Lung (tissue), 12 donors: ENCODE measurements around the gene C1QTNF5. TPM values are rescaled to one million over a fixed set of nuclear protein-coding genes. Genes with fewer than 3 reads are reported as not detected.

Experiments
- ATAC-seq: fragments of 200-7000 bp; cut with Tn5 transposase; one replicate; pipeline ENCODE4 v1.9.1; 2020; ENCODE audit warnings: moderate number of reproducible peaks; ENCODE audit not compliant: insufficient read depth, low FRiP score
- DNase-seq, 3 donors: peaks; one replicate each; pipeline ENCODE4 v3.0.0-alpha.2; 2013 to 2017
- H3K27ac ChIP-seq, 2 donors: one replicate each; pipeline ENCODE4 v1.5.1; 2013; ENCODE audit warnings: mild to moderate bottlenecking in 2 of 2, moderate library complexity in 2 of 2, control low read depth in 1 of 2, inconsistent platforms in 1 of 2, low read depth in 1 of 2, low read length in 1 of 2
- H3K27me3 ChIP-seq, 3 donors: one replicate each; pipeline ENCODE4 v1.5.1; 2013; ENCODE audit warnings: low read length in 2 of 3; ENCODE audit not compliant: control insufficient read depth in 3 of 3, insufficient read depth in 3 of 3
- H3K36me3 ChIP-seq, 4 donors: one replicate each; pipeline ENCODE4 v1.5.1; 2013; ENCODE audit warnings: low read length in 4 of 4, mild to moderate bottlenecking in 1 of 4, moderate library complexity in 1 of 4; ENCODE audit not compliant: control insufficient read depth in 4 of 4, insufficient read depth in 4 of 4
- H3K4me1 ChIP-seq, 5 donors: one replicate each; pipeline ENCODE4 v1.5.1; 2013; ENCODE audit warnings: low read length in 5 of 5, mild to moderate bottlenecking in 2 of 5, moderate library complexity in 1 of 5; ENCODE audit not compliant: control insufficient read depth in 5 of 5, insufficient read depth in 5 of 5
- H3K4me3 ChIP-seq: one replicate; pipeline ENCODE4 v1.5.1; 2013; ENCODE audit warnings: mild to moderate bottlenecking, control low read depth, moderate library complexity
- H3K9ac ChIP-seq, 2 donors: one replicate each; pipeline ENCODE4 v1.5.1; 2013; ENCODE audit warnings: low read length in 2 of 2, control low read depth in 1 of 2; ENCODE audit not compliant: insufficient read depth in 1 of 2
- H3K9me3 ChIP-seq, 4 donors: one replicate each; pipeline ENCODE4 v1.5.1; 2013; ENCODE audit warnings: low read length in 3 of 4, mild to moderate bottlenecking in 1 of 4, moderate library complexity in 1 of 4; ENCODE audit not compliant: control insufficient read depth in 4 of 4, insufficient read depth in 3 of 4
- CTCF ChIP-seq: IDR thresholded peaks from 2 replicates; pipeline ENCODE4 v1.5.1; 2012; ENCODE audit warnings: mild to moderate bottlenecking; ENCODE audit errors: control extremely low read depth, extremely low read depth
- WGBS, 2 donors: extraction: QIAGEN DNeasy Blood & Tissue Kit; methylation state at CpG; one replicate each; pipeline ENCODE4 v1.1.7; 2013; 5-methylcytosine and 5-hydroxymethylcytosine counted together
- polyA plus RNA-seq, 2 donors: library from polyadenylated mRNA; stranded (reverse); fragments of 200-250 nt; gene quantifications; one replicate each; pipeline ENCODE4 v1.2.1, GENCODE V29; 2013
- total RNA-seq, 2 donors: library from RNA; depleted of rRNA in 1 of 2; stranded (reverse); fragments of >200 nt in 1 of 2; gene quantifications; one replicate each; pipeline ENCODE4 v1.2.1, GENCODE V29; 2014 to 2021
- donor health status: control.
- donor health status: control.
- donor health status: Bipolar disorder and iron deficiency.
- donor health status: healthy.
- donor health status: DM: yes; HTN: yes; CAD: no.

The C1QTNF5 gene
- total and polyA plus RNA-seq, 4 donors, result 20.2 to 34.9 (median 28.3) TPM

DNA sequence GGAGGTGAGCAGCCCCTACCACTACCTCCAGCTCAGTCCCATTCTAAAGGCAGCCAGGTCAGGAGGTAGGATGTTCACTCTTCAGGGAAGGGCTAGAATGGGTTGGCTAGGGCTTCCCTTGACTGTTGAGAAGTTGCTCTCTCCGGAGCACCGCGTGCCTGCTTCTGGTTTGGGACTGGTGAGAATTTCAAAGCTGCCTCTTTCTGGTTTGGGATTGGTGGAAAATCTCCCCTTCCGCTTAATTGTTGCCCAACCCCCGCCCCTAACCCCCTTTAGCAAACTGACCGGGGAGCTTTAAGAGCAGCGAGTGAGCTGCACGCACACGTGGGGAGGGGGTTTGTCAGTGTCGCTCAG, 40.1 kb upstream of the C1QTNF5 start:
- ATAC-seq, result no peak
- no peak for TF ChIP-seq CTCF
- peak overlapping the region in 1 of 2 donors; percentile 68 for H3K27ac ChIP-seq
- H3K27me3 ChIP-seq, result peaks cover 0 to 10% (median 8%) of the 10 kb centered on the region in 3 donors
- H3K9ac ChIP-seq, result peak overlapping the region; percentile 33 to 75
- no peaks in the 10 kb centered on the region for H3K9me3 ChIP-seq
- H3K4me1 ChIP-seq, result peaks cover 0 to 25% (median 14%) of the 10 kb centered on the region in 5 donors
- no peak overlapping the region for H3K4me3 ChIP-seq
- DNase-seq, result peak in 1 of 3 donors; percentile 54
- WGBS, 2 donors, result 2 to 9% methylated on average over 10 of the region's 10 CpGs
- H3K36me3 ChIP-seq, result no peaks in the 10 kb centered on the region

GRCh38 chr11:119380160-119380826, 39.6 kb upstream of the C1QTNF5 start:
- no peak for ATAC-seq
- no peaks in the 10 kb centered on the region for H3K9me3 ChIP-seq
- H3K27ac ChIP-seq, result peak overlapping the region in 1 of 2 donors; percentile 68
- no peak for TF ChIP-seq CTCF
- peaks cover 0 to 30% (median 14%) of the 10 kb centered on the region in 5 donors for H3K4me1 ChIP-seq
- DNase-seq, result no peak
- H3K4me3 ChIP-seq, result no peak overlapping the region
- H3K36me3 ChIP-seq, result no peaks in the 10 kb centered on the region
- 76 to 77% methylated on average over 13 of the region's 13 CpGs for WGBS, 2 donors
- no peak overlapping the region for H3K9ac ChIP-seq
- peaks cover 0 to 10% (median 8%) of the 10 kb centered on the region in 3 donors for H3K27me3 ChIP-seq

DNA sequence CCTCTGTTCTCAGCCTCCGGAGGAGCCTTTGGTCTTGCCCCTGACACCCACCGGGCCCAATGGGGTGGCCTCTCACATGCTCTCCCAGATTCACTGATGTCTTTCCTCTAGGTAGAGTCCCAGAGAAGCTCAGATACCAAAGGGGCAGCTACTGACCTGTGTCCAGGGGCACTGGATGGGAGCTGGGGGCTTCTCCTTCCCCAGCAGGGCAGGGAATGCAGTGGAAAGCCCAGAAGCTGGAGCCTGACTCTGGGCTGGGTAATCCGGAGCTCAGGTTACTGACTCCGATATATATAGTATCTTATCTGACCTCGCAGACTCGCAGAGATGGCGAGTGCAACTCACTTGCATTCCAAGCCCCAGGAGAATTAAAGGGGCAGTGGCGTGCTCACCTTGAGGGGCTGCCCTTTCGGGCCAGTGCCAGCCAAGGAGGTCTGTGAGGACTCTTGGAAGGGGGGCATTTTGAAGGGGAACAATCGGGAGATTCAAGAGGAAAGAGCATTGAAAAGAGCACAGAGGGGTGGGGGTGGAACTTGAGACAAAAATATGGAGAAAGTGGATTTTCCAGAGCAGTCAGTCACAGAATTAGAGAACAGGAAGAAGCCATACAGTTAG, 38.3 kb upstream of the C1QTNF5 start:
- ATAC-seq (no peak), DNase-seq (no peak)
- H3K9me3 ChIP-seq, result no peaks in the 10 kb centered on the region
- no peaks in the 10 kb centered on the region for H3K36me3 ChIP-seq
- no peak for TF ChIP-seq CTCF
- H3K27ac ChIP-seq, result peak overlapping the region in 1 of 2 donors; percentile 98
- H3K4me1 ChIP-seq, result peaks cover 0 to 40% (median 14%) of the 10 kb centered on the region in 5 donors
- H3K4me3 ChIP-seq, result no peak overlapping the region
- no peak overlapping the region for H3K9ac ChIP-seq
- peaks cover 0 to 10% (median 2%) of the 10 kb centered on the region in 3 donors for H3K27me3 ChIP-seq
- WGBS, 2 donors, result 75 to 88% methylated on average over 10 of the region's 10 CpGs
